Measurements from ENCODE around the gene LARP1B.
A peak's percentile ranks its signal among the peaks of the same experiment; 100 is the strongest.
"Not testable (repeated sequence)": the region's sequence is repeated elsewhere in the genome, so short reads cannot be mapped to it uniquely, and the experiment has no call there.

LARP1B gene

GRCh38 chr4:128060699-128061565 is at the start of gene LARP1B:
LARP1B (plus strand) TSS chr4:128061312; CDS start chr4:128074952, 13,640 bp downstream.
- peak; percentile 94 for DNase-seq

GRCh38 chr4:128025319-128025718 is 35.8 kb upstream of the LARP1B start:
- no peak for DNase-seq

DNA sequence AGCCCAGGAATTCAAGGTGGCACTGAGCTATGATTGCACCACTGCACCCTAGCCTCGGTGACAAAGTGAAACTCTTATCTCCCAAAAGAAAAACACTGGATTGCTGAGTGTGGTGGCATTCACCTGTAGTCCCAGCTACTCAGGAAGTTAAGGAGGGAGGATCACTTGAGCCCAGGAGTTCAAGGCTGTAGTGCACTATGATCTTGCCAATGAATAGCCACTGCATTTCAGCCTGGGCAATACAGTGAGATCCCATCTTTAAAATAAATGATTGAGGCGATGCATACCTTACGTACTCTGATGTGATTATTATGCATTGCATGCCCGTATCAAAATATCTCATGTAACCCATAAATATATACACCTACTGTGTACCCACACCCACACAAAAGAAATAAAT is 31.2 kb upstream of the LARP1B start:
- DNase-seq = no peak

- no peak for DNase-seq
Measured at GRCh38 chr4:128031756-128032384, 29.2 kb upstream of the LARP1B start.

DNA sequence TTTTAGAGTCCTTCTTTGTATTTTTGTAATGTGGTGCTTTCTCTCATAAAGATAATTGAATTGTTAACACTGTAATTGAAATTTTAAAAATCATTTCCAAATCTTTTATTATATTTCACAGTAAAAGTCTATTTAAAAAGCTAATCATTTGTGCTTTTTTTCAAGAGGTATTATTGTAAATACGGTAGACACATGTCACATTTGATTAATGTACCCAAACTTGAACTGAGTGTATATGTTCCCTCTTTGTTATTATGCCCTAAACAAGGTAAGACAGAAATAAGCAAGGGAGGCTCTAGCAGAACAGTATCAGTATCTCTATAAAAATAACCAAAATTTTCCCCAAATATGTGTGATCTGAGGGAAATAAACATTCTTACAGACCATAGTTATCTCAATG is 21.5 kb upstream of the LARP1B start:
- DNase-seq = no peak

GRCh38 chr4:128047019-128047418 is 14.1 kb upstream of the LARP1B start:
- DNase-seq = not testable (repeated sequence)

DNA sequence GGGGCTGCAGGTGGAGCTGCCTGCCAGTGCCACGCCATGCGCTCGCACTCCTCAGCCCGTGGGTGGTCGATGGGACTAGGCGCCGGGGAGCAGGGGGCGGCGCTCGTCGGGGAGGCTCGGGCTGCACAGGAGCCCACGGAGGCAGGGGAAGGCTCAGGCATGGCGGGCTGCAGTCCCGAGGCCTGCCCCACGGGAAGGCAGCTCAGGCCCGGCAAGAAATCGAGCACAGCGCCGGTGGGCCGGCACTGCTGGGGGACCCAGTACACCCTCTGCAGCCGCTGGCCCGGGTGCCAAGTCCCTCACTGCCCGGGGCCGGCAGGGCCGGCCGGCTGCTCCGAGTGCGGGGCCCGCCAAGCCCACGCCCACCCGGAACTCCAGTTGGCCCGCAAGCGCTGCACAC is 13.6 kb upstream of the LARP1B start:
- DNase-seq = not testable (repeated sequence)

DNA sequence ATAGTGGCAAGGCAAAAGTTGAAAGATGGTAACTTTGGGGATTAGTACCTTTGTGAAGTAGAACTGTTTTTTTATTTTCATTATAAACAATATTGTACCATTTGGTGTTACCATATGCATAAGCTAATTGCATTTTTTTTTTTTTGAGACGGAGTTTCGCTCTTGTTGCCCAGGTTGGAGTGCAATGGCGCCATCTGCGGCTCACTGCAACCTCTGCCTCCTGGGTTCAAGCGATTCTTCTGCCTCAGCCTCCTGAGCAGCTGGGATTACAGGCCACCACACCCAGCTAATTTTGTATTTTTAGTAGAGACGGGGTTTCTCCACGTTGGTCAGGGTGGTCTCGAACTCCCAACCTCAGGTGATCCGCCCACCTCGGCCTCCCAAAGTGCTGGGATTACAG is 9.9 kb upstream of the LARP1B start:
- not testable (repeated sequence) for DNase-seq

- not testable (repeated sequence) for DNase-seq
Measured at GRCh38 chr4:128054907-128055306, 6.2 kb upstream of the LARP1B start.

DNA sequence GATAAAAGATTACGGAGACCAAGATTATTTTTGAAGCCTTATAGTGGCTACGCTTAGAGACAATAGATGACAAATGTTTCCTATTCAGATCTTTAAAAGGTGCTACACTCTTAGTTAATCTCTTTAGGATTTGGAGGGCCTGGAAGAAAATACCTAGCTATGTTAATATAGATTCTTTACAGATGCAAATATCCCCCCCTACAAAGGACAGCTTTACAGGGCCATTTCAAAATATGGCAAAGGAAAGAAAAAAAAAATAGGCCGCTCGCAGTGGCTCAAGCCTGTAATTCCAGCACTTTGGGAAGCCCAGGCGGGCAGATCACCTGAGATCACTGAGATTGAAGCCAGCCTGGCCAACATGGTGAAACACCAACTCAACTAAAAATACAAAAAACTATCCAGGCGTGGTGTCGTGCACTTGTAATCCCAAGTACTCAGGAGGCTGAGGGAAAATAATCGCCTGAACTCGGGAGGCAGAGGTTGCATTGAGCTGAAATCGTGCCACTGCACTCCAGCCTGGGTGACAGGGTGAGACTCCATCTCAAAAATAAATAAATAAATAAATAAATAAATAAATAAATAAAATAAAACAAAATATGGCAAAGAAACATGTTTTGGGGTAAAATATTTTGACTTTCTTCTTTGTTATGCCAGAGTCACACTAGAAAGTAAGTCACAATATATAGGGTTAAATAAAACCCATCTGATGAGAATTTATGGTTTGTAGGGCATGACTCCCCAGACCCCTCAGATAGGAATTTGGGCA is 5.5 kb upstream of the LARP1B start:
- DNase-seq = not testable (repeated sequence)

GRCh38 chr4:128056396-128056795 is 4.7 kb upstream of the LARP1B start:
- DNase-seq = no peak

DNA sequence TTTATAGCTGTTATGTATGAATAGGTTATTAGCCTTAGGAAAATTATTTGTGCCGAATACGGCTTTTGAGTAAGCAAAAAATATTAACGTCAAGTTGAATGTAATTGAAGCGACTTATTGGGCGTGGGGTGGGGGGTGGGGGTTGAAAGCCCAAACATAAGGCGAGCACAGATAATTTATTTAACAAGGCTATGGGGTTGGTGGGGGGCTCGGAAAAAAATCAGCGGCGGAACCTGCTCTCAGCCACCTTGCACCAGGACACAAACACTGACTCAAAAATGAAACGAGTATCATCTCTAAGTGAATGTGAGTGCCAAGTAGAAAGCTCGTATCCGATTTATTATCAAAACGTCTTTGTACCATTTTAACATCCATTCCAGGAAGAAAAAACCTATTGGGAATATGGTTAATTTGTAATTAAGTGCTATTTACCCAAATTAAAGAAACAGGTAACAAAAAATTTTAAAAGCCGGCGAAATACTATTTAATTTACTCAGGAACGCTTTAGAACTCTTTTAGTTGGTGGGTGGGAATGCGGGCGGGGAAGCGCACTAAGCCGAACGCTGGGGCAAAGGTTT is 902 bp upstream of the LARP1B start:
- DNase-seq = no peak

GRCh38 chr4:128061566-128062536 is 739 bp downstream of the LARP1B start:
- peak; percentile 70 for DNase-seq

- DNase-seq = not testable (repeated sequence)
Measured at GRCh38 chr4:128066453-128066820, 5.3 kb downstream of the LARP1B start.

DNA sequence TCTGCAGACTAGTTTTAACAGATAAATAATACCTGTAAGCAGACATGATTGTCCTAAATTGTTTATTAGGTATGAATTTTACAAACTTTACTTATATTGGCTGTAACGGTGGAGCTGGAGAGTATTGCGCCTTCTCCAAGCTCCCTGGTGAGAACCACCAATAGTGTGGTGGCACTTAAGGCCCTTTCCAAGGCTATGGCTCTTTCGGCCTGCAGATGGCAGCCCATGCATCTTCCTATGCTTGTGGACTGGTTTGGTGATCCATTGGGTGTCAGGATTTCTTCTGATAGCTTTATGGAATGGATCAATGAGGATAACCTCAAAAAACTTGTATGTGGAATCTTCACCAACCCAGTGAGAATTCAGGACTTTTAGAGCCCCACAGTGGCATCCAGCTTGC is 7.8 kb downstream of the LARP1B start:
- no peak for DNase-seq

DNA sequence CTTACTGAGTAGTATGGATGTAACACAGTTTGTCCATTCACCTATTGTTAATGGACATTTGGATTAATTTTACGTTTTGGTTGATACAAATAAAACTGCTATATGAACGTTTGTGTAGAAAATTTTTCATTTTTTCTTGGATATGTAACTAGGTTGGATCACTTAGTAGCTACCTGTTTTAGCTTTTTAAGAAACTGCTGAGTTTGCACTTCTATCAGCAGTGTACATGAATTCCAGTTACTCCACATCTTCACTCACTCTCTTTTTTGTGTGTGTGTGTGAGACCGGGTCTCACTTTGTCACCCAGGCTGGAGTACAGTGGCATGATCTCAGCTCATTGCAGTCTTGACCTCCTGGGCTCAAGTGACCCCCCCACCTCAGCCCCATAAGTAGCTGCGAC is 15.4 kb downstream of the LARP1B start:
- DNase-seq = no peak

DNA sequence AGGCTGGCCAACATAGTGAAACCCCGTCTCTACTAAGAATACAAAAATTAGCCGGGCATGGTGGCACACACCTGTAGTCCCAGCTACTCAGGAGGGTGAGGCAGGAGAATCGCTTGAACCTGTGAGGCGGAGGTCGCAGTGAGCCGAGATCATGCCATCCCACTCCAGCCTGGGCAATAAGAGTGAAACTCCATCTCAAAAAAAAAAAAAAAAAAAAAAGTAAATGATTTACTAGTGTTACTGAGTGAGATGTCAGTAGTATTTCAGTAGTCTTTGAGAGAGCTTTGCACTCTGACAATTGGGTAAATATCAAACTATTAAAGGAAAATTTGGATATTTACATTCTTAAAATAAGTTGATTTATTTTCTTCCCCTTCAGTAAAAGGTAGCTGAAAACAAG is 34.2 kb downstream of the LARP1B start:
- not testable (repeated sequence) for DNase-seq

GRCh38 chr4:128107766-128108165 is 46.7 kb downstream of the LARP1B start:
- no peak for DNase-seq

GRCh38 chr4:128123036-128123435 is 61.9 kb downstream of the LARP1B start:
- no peak for DNase-seq

DNA sequence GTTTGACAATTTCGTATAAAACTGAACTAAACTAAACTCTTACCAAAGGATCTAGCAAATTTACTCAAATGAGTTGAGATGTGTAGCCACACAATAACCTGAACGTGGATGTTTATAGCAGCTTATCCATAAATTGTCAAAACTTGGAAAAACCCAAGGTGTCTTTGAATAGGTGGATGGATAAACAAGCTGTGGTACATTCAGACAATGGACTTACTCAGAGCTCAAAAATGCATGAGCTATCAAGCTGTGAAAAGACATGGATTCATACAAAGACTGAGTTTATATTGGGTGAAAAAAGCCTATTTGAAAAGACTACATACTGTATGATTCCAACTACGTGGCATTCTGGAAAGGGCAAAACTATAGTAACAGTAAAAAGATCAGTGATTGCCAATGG is 69.5 kb downstream of the LARP1B start:
- no peak for DNase-seq

DNA sequence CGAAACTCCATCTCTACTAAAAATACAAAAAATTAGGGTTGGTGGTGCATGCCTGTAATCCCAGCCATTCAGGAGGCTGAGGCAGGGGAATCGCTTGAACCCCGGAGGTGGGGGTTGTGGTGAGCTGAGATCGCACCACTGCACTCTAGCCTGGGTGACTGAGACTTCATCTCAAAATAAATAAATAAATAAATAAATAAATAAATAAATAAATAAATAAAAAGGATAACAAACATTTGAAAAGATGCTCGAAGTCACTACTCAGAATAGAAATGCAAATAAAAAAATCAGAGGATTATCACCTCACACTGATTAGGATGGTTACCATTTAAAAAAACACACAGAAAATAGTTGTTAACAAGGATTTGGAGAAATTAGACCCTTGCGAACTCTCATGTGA is 73.8 kb downstream of the LARP1B start:
- no peak for DNase-seq

DNA sequence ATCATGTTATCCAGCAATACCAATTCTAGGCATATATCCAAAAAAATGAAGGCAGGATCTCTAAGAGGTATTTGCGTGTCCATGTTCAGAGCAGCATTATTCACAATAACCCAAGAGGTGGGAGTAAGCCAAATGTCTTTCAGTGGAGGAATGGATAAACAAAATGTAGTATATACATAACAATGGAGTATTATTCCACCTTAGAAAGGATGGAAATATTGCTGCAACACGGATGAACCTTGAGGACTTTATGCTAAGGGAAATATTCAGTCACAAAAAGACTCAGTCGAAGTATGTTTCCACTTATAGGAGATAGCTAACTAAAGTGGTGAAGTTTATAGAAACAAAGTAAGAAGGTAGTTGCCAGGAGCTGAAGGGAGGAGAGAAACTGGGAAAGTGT is 74.3 kb downstream of the LARP1B start:
- DNase-seq = no peak

Data from CD4-positive, alpha-beta T cell treated with Interleukin-12 subunit alpha and Interleukin-12 subunit beta, for 1 hour (primary cell).